Rectal smooth muscle tissue (tissue), 1 donor: ENCODE results near the gene GDPD3.
"Not testable (repeated sequence)": the region's sequence is repeated elsewhere in the genome, so short reads cannot be mapped to it uniquely, and the experiment has no call there.

Source experiments
- H3K27ac ChIP-seq: one replicate; pipeline ENCODE4 v1.7.0; 2013; ENCODE audit warnings: low read depth, low read length, inconsistent platforms
- H3K27me3 ChIP-seq: one replicate; pipeline ENCODE4 v1.7.0; 2013; ENCODE audit warnings: low read length; ENCODE audit not compliant: control insufficient read depth, insufficient read depth
- H3K36me3 ChIP-seq: one replicate; pipeline ENCODE4 v1.7.0; 2013; ENCODE audit warnings: low read length; ENCODE audit not compliant: control insufficient read depth, insufficient read depth
- H3K4me1 ChIP-seq: one replicate; pipeline ENCODE4 v1.7.0; 2013; ENCODE audit warnings: low read length; ENCODE audit not compliant: control insufficient read depth, insufficient read depth
- H3K4me3 ChIP-seq: one replicate; pipeline ENCODE4 v1.7.0; 2013; ENCODE audit warnings: low read length
- H3K9ac ChIP-seq: one replicate; pipeline ENCODE4 v1.7.0; 2013; ENCODE audit warnings: low read length

The GDPD3 gene

DNA sequence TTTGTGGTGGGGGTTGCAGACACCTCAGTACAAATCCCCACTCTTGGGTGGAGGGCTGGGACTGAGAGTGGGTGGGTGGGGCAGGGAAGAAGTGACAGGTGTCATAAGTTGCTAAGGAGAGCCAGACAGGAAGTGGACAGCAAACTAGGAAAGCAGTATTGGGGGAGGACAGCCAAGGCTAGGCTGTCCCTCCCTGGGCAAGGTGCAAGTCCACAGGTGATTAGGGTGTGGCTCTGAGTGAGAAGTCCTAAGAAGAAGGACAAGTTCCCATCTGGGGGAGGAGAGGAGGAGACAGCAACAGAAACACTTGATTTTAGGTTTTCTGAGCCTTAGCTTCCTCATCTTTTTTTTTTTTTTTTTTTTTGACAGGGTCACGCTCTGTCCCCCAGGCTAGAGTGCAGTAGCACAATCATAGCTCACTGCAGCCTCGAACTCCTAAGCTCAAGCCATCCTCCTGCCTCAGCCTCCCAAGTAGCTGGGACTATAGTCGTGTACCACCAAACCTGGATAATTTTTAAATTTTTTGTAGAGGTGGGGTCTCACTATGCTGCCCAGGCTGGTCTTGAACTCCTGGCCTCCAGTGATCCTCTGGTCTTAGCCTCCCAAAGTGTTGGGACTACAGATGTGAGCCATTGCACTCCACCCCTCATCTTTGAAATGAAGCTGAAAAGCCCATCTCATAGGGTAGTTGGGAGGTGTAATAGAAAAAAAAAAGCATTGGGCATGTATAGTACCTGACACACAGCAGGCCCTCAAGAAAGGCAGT, 7.2 kb upstream of the GDPD3 start:
- H3K9ac ChIP-seq: no peak overlapping the region
- H3K36me3 ChIP-seq: peaks cover 30% of the 10 kb centered on the region
- H3K27ac ChIP-seq: no peak overlapping the region
- H3K27me3 ChIP-seq: no peaks in the 10 kb centered on the region
- H3K4me3 ChIP-seq: no peak overlapping the region
- H3K4me1 ChIP-seq: peaks cover 11% of the 10 kb centered on the region

DNA sequence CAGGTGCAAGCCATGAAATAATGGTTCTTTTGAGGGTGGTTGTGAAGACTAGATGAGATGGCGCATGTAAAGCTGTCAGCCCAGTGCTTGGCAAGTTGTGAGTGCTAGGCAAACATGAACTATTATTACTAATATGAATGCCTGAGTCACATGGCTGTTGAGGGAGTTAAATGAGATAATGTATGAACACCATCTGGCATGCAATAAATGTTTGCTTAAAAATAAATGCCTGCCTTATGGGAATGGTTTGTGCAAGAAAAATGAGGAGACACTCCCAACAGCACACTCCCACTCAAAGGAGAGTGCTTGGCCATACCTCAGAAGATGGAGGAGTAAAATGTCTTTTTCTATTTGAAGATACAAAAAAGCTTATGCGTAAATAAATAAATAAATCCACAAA, 6.1 kb upstream of the GDPD3 start:
- Histone ChIP-seq H3K4me3 (no peak overlapping the region), H3K27ac (no peak overlapping the region), H3K9ac (no peak overlapping the region), H3K36me3 (peaks cover 34% of the 10 kb centered on the region), H3K27me3 (no peaks in the 10 kb centered on the region), H3K4me1 (peaks cover 10% of the 10 kb centered on the region)

DNA sequence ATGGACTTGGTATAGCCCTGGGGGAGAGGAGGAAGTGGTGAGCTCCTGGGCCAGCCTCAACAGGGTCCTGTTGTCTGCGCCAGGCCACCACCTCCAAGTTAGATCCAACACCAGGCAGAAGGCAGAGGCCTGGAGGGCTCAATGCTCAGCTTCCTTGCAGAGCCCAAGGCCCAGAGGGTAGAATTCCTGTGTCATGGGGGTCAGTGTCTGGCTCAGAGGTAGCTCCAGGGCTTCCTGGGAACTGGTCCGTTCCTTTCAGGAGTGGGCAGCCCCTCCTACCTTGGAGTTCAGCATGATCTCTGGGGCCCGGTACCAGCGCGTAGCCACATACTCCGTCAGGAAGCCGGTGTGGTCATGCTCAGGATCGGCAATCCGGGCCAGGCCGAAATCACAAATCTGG, 4.4 kb upstream of the GDPD3 start:
- no peak overlapping the region for H3K4me3 ChIP-seq
- no peaks in the 10 kb centered on the region for H3K27me3 ChIP-seq
- no peak overlapping the region for H3K9ac ChIP-seq
- H3K4me1 ChIP-seq: peaks cover 6% of the 10 kb centered on the region
- H3K36me3 ChIP-seq: peaks cover 35% of the 10 kb centered on the region
- H3K27ac ChIP-seq: no peak overlapping the region

DNA sequence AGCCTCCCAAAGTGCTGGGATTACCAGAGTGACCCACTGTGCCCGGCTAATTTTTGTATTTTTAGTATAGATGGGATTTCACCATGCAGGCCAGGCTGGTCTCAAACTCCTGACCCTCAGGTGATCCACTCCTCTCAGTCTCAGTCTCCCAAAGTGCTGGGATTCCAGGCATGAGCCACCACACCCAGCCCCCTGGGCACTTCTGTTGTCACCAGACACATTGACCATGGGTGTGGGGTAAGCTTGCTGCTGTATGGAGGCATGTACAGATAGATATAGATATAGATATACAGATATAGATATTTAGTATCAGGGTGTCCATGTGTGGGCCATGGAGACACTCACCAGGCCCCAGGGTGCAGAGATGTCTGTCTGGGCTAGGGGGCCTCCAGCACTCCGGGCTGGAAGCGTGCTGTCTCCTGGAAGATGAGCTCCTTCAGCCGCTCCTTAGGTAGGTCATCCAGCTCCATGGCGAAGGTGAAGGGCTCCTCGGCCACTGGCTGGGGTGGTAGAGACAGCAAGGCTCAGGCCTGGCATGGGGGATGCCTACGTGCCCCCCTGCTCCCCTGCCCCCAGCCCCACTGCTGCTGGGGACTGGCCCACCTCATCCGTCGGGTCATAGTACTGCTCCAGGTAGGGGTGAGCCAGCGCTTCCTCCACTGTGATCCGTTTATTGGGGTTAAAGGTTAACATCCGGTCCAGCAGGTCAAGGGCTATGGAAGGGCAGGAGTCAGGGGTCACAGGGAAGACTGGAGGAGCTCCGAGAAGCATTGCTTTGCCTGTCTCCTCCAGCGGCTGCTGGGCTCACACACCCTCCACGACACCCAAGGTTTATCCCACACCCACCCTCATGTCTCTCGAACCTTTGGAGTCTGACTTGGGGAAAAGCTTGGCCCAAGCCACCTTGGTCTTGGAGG, 3.2 kb upstream of the GDPD3 start:
- Histone ChIP-seq H3K4me3 (no peak overlapping the region), H3K36me3 (peaks cover 40% of the 10 kb centered on the region), H3K9ac (no peak overlapping the region), H3K4me1 (peaks cover 3% of the 10 kb centered on the region), H3K27me3 (no peaks in the 10 kb centered on the region), H3K27ac (no peak overlapping the region)

DNA sequence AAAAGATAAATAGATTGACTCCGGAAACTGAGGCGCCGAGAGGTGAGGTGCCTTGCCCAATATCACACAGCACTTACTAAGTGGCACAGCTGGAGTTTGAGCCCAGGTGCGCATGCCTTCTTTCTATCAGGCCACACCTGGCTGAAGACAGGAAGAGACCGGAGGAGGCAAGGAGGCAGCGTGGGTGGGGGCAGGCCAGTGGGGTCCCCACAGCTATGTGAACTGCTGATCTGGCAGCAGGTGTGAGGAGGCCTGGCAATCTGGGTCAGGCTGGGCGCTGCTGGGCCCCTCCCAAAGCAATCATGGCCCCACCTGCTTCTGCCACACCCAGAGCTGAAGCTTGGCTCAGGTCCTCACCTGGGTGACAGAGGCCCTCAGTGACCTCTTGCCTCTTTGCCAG, 1.9 kb upstream of the GDPD3 start:
- Histone ChIP-seq H3K27me3 (no peaks in the 10 kb centered on the region), H3K27ac (no peak overlapping the region), H3K9ac (no peak overlapping the region), H3K36me3 (peaks cover 40% of the 10 kb centered on the region), H3K4me3 (no peak overlapping the region), H3K4me1 (no peaks in the 10 kb centered on the region)

DNA sequence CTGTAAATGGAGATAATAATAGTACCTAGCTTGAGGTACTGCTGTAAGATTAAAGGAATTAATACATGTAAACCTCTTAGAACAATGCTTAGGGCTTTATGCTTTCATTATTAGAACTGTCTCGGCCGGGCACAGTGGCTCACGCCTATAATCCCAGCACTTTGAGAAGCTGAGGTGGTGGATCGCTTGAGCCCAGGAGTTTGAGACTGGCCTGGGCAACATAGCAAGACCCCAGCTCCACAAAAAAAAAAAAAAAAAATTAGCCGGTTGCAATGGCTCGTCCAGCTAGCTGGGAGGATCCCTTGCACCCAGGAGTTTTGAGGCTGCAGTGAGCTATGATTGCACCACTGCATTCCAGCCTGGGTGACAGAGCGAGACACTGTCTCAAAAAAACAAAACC, 1.5 kb upstream of the GDPD3 start:
- H3K4me3 ChIP-seq, H3K9ac ChIP-seq, H3K27me3 ChIP-seq, H3K4me1 ChIP-seq, H3K27ac ChIP-seq: not testable (repeated sequence)
- peaks cover 40% of the 10 kb centered on the region for H3K36me3 ChIP-seq

DNA sequence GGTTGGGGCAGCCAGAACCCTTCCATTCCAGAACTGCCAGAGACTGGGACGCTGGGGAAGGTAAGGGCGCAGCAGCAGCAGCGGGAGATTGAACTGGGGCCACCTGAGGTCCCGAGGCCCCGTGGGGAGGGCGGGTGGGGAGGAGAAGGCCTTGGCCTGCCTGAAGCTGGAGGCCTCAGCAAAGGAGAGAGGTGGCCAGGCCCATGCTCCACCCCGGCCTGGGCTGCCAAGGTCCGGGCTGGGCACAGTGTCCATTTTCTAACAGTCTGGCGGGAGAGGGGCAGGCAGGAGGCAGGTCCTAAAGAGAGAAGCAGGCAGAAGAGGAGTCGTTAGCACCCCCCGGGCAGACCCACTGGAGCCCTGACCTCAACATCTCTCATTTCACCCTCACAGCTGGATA, 1.1 kb upstream of the GDPD3 start:
- H3K4me3 ChIP-seq: no peak overlapping the region
- H3K27me3 ChIP-seq: no peaks in the 10 kb centered on the region
- peaks cover 36% of the 10 kb centered on the region for H3K36me3 ChIP-seq
- no peak overlapping the region for H3K9ac ChIP-seq
- H3K4me1 ChIP-seq: no peaks in the 10 kb centered on the region
- H3K27ac ChIP-seq: no peak overlapping the region

DNA sequence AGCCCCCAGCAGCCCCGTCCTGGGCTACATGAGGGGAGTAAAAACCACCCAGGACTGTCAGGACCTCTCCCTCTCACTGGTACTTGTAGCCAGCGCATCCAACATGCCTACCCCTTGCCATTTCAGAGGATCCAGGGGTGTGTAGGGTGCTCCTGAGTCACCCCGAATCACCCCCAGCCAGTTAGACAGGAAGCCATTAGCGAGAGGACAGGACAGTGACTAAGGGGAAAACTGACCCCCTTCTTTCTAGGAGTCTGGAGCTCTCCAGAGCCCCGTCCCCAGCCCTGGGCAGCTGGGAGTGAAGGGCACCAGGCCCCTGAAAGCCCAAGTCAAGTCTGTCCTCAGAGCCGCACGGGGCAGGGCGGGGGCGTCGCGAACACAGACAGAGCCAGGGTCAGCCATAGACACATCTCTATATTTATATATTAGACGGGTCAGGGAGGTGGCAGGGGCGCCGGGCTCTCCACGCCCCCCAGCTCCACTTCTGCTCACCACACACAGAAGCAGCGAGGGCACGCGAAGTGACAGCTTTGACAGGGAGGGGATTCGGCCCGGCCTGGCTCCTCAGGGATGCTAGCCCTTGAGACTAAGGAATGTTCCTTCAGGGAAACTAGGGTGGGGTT, 485 bp upstream of the GDPD3 start:
- Histone ChIP-seq H3K4me1 (no peaks in the 10 kb centered on the region), H3K36me3 (peaks cover 33% of the 10 kb centered on the region), H3K27ac (no peak overlapping the region)

DNA sequence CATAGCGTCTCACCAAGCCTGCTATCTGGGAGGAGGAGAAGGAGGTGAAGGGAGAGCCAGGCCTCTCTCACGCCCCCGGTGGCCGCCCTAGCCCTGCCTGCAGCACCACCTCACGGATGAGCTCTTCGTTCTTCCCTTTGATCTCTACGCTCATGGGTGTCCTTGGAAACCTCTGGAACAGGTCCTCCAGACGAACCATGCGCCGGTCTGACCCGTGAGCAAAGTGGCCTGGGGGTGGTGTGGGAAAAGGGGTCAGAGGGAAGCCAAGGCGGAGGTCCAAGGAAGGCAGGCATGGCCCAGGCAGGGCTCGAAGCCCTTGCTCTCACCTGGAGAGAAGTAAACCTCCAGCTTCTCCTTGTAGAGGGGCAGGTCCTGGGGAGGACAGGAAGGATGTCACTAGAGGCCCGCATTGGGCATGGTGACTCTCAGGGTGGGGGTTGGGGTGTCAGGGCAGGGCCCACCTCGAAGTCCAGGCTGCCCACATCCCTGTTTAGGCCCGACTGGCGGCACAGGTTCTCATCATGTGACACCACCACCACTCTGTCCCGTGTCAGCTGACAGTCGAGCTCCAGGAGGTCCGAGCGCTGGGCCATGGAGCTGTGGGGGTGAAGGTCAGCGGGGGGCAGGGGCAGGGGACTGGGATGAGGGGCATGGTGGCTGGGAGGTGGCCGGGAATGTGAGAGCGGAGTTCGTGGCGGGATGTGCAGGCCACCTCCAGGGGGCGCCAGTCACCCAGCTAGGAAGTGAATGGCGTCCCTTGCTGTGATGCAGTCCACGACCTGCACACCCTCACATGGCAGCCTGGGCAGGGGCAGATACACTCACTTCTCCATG, 923 bp downstream of the GDPD3 start:
- no peaks in the 10 kb centered on the region for H3K4me1 ChIP-seq
- no peak overlapping the region for H3K4me3 ChIP-seq
- no peaks in the 10 kb centered on the region for H3K27me3 ChIP-seq
- no peak overlapping the region for H3K9ac ChIP-seq
- peaks cover 25% of the 10 kb centered on the region for H3K36me3 ChIP-seq
- no peak overlapping the region for H3K27ac ChIP-seq

More for the DNA sequence above, 485 bp upstream of the GDPD3 start:
- Histone ChIP-seq H3K4me3 (no peak overlapping the region), H3K9ac (no peak overlapping the region), H3K27me3 (no peaks in the 10 kb centered on the region)

DNA sequence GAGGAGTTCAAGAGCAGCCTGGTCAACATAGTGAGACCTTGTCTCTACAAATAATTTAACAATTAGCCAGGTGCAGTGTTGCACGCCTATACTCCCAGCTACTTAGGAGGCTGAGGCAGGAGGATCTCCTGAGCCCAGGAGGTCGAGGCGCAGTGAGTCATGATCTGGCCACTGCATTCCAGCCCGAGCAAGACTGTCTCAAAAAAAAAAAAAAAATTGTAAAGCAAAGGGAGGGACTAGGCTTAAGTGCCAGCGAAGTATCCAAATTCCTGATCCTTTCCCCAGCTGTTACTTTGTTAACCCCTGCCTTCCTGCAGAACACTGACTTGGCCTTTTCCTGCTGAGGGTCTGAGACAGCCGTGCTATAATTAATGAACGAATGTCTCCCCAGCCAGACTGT, 2.7 kb downstream of the GDPD3 start:
- Histone ChIP-seq H3K27ac (no peak overlapping the region), H3K36me3 (peaks cover 13% of the 10 kb centered on the region), H3K4me1 (no peaks in the 10 kb centered on the region), H3K27me3 (no peaks in the 10 kb centered on the region), H3K9ac (no peak overlapping the region), H3K4me3 (no peak overlapping the region)

DNA sequence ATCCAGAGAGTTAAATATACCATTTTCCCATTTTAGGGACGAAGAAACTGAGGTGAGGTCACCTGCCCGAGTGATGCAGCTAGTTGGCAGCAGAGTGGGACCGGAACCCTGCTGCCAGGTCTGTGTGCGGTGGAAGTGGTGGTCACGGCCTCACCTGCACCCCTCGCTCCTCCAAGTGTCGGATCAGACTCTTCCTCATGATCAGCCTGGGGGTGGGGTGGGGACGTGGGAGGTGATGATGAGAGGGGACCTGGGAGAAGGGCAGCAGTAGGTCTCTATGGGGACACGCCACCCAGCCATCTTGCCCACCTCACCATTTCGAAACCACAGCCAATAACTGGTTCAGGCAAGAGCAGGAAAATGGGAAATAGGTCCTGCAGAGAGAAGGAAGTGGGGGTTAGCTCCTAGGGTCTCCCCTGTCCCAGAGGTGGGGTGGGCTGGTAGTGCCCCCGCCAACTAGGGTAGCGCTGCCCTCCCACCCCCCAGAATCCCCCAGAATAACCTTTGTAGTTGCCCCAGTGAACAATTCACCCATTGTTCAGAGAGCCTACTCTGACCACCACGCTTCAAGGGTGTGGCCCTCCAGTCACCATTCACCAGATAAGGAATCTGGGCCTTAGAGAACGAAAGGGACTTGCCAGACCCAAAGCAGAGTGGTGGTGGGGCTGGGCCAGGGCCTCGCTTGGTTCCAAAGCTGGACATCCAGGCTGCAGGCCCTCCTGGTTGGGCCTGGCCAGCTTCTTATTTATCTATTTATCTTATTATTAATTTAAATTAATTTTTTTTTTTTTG, 5.1 kb downstream of the GDPD3 start:
- Histone ChIP-seq H3K27ac (no peak overlapping the region), H3K9ac (no peak overlapping the region), H3K4me1 (no peaks in the 10 kb centered on the region), H3K27me3 (no peaks in the 10 kb centered on the region), H3K36me3 (peaks cover 15% of the 10 kb centered on the region), H3K4me3 (no peak overlapping the region)
